Measurements from ENCODE around the gene TMEM135.

GRCh38 chr11:87154246-87154645 lies 116.5 kb downstream of the TMEM135 start:
- TF ChIP-seq CTCF (IDR thresholded peaks at IDR 0.05; ENCODE audit: insufficient read depth, low read length, poor library complexity, severe bottlenecking) (no peak), EZH2phosphoT487 (conservative IDR thresholded peaks at IDR 0.05; ENCODE audit: low read length) (no peak)
